GM19455 (cell line): ENCODE measurements around the gene ALPK1.
"Not testable (repeated sequence)": the region's sequence is repeated elsewhere in the genome, so short reads cannot be mapped to it uniquely, and the experiment has no call there.

ENCODE experiments used
- ATAC-seq: cut with Tn5 transposase; IDR thresholded peaks from one replicate; pipeline ENCODE4 v1.9.1; 2021; ENCODE audit not compliant: unreplicated experiment

The ALPK1 gene

GRCh38 chr4:112448306-112449132 lies 151.3 kb downstream of the ALPK1 start:
- no peak for ATAC-seq

GRCh38 chr4:112449708-112450107 lies 152.5 kb downstream of the ALPK1 start:
- no peak for ATAC-seq

GRCh38 chr4:112451104-112451503 lies 153.9 kb downstream of the ALPK1 start:
- no peak for ATAC-seq

GRCh38 chr4:112451831-112452230 lies 154.7 kb downstream of the ALPK1 start:
- no peak for ATAC-seq

GRCh38 chr4:112453321-112453720 lies 156.2 kb downstream of the ALPK1 start:
- ATAC-seq, result no peak

GRCh38 chr4:112472318-112472717 lies 175.1 kb downstream of the ALPK1 start:
- ATAC-seq, result no peak

- no peak for ATAC-seq
These were observed 176.8 kb downstream of the ALPK1 start for GRCh38 chr4:112473985-112474384.

- no peak for ATAC-seq
These were observed 188.8 kb downstream of the ALPK1 start for GRCh38 chr4:112485930-112486329.

GRCh38 chr4:112490808-112491207 lies 193.6 kb downstream of the ALPK1 start:
- not testable (repeated sequence) for ATAC-seq
